A673 (cell line): ENCODE results near the gene ADARB2. TPM values are rescaled to one million over a fixed set of nuclear protein-coding genes. Genes with fewer than 3 reads are reported as not detected.

Experiments used
- BruUV-seq: library from RNA; stranded (reverse); fragments of 400-500 nt; replicated peaks from 2 replicates; lab custom pipeline; 2021; lab: Mats Ljungman, UMichigan
- CTCF ChIA-PET: fragments of 300-600 bp; sonication (Branson Sonifier 250); formaldehyde crosslinking; loops from one replicate; lab custom pipeline; 2022; ENCODE audit warnings: antibody characterized with exemption; lab: Charles Lee
- POLR2A ChIA-PET: fragments of 300-600 bp; sonication (Branson Sonifier 250); formaldehyde crosslinking; loops from one replicate; lab custom pipeline; 2022; ENCODE audit warnings: antibody characterized with exemption; ENCODE audit not compliant: low non-redundant PET; lab: Charles Lee
- DNase-seq: peaks from one replicate; pipeline ENCODE4 v3.0.0-alpha.2; 2015; ENCODE audit warnings: low spot score
- H3K27ac ChIP-seq: fragments of 200-600 bp; sonication (generic); 2 replicates; pipeline ENCODE4 v1.5.1; 2016; ENCODE audit warnings: mixed run types, low read depth, mild to moderate bottlenecking, mixed read lengths, antibody characterized with exemption, low read length; ENCODE audit not compliant: poor library complexity, severe bottlenecking
- H3K27me3 ChIP-seq: fragments of 200-600 bp; sonication (generic); replicated peaks from 2 replicates; pipeline ENCODE4 v1.6.1; 2017; ENCODE audit warnings: mixed run types, low read depth, mild to moderate bottlenecking, mixed read lengths, antibody characterized with exemption, low read length; ENCODE audit not compliant: insufficient read depth, poor library complexity
- H3K36me3 ChIP-seq: fragments of 200-600 bp; sonication (generic); 2 replicates; pipeline ENCODE4 v1.6.1; 2016; ENCODE audit warnings: mixed run types, mild to moderate bottlenecking, mixed read lengths, antibody characterized with exemption, low read length; ENCODE audit not compliant: insufficient read depth, poor library complexity, severe bottlenecking
- H3K4me1 ChIP-seq: fragments of 200-600 bp; sonication (generic); 2 replicates; pipeline ENCODE4 v1.6.1; 2017; ENCODE audit warnings: mixed run types, mild to moderate bottlenecking, mixed read lengths, antibody characterized with exemption, low read length; ENCODE audit not compliant: insufficient read depth, poor library complexity, severe bottlenecking
- H3K4me3 ChIP-seq: fragments of 200-600 bp; sonication (generic); 2 replicates; pipeline ENCODE4 v1.5.1; 2016; ENCODE audit warnings: low read depth, mixed run types, mild to moderate bottlenecking, mixed read lengths, low read length; ENCODE audit not compliant: poor library complexity, severe bottlenecking
- H3K9me3 ChIP-seq: fragments of 200-600 bp; sonication (generic); 2 replicates; pipeline ENCODE4 v1.6.1; 2016; ENCODE audit warnings: mixed run types, low read depth, mild to moderate bottlenecking, mixed read lengths, antibody characterized with exemption, low read length; ENCODE audit not compliant: poor library complexity, severe bottlenecking
- CTCF ChIP-seq: fragments of 300-800, 200-600 bp; sonication (generic); conservative IDR thresholded peaks from 2 replicates; pipeline ENCODE4 v1.5.1; 2017; ENCODE audit warnings: low read depth, mild to moderate bottlenecking, antibody characterized with exemption, low read length, moderate library complexity, mixed read lengths
- EZH2 ChIP-seq: fragments of 200-600 bp; sonication (generic); IDR thresholded peaks from 2 replicates; pipeline ENCODE4 v1.6.1; 2017; ENCODE audit warnings: borderline replicate concordance, low read depth, mild to moderate bottlenecking, mixed read lengths, antibody characterized with exemption, low read length; ENCODE audit not compliant: poor library complexity, severe bottlenecking
- intact Hi-C: fragments of 100-400 bp; cut with micrococcal nuclease; formaldehyde crosslinking; loops from one replicate; pipeline ENCODE4 v1.10.0; 2022; ENCODE audit not compliant: unreplicated experiment
- total RNA-seq: library from RNA; stranded (reverse); gene quantifications from 2 replicates; pipeline ENCODE4 v1.2.3, GENCODE V29; 2021

The ADARB2 gene
- total RNA-seq, 1 experiment from 2014 or later = not detected

GRCh38 chr10:1177936-1178335 lies 559.4 kb downstream of the ADARB2 start:
- no peak for TF ChIP-seq EZH2
- TF ChIP-seq CTCF = no peak

GRCh38 chr10:1175956-1176565 lies 561.3 kb downstream of the ADARB2 start:
- ChIA-PET CTCF (no interaction called here), POLR2A (no interaction called here)
- Histone ChIP-seq H3K9me3 (no peaks in the 10 kb centered on the region), H3K4me3 (no peak overlapping the region), H3K36me3 (no peaks in the 10 kb centered on the region), H3K27ac (no peak overlapping the region), H3K4me1 (no peaks in the 10 kb centered on the region), H3K27me3 (peaks cover 16% of the 10 kb centered on the region)
- BruUV-seq = no TSS peak
- no peak for TF ChIP-seq CTCF
- TF ChIP-seq EZH2 = no peak
- intact Hi-C loops = no loop called here
- DNase-seq = no peak

More at GRCh38 chr10:1177936-1178335, 559.4 kb downstream of the ADARB2 start:
- no peaks in the 10 kb centered on the region for H3K4me1 ChIP-seq
- BruUV-seq = no TSS peak
- no peak overlapping the region for H3K27ac ChIP-seq
- H3K4me3 ChIP-seq = no peak overlapping the region
- ChIA-PET CTCF (no interaction called here), POLR2A (no interaction called here)
- H3K36me3 ChIP-seq = no peaks in the 10 kb centered on the region
- peaks cover 34% of the 10 kb centered on the region for H3K27me3 ChIP-seq
- intact Hi-C loops = no loop called here
- no peak for DNase-seq
- H3K9me3 ChIP-seq = no peaks in the 10 kb centered on the region

GRCh38 chr10:1174022-1174421 lies 563.3 kb downstream of the ADARB2 start:
- CTCF ChIA-PET = no interaction called here
- no peaks in the 10 kb centered on the region for H3K4me1 ChIP-seq
- H3K27ac ChIP-seq = no peak overlapping the region
- no peaks in the 10 kb centered on the region for H3K9me3 ChIP-seq
- intact Hi-C loops = no loop called here
- POLR2A ChIA-PET = no interaction called here
- H3K27me3 ChIP-seq = peaks cover 8% of the 10 kb centered on the region
- TF ChIP-seq CTCF = no peak
- TF ChIP-seq EZH2 = no peak
- H3K36me3 ChIP-seq = no peaks in the 10 kb centered on the region
- DNase-seq = no peak
- H3K4me3 ChIP-seq = no peak overlapping the region
- no TSS peak for BruUV-seq
